ENCODE results near the gene FLT3. TPM values are rescaled to one million over a fixed set of nuclear protein-coding genes. Genes with fewer than 3 reads are reported as not detected.

FLT3 gene
- total and polyA plus RNA-seq, 2 donors (not counting 1 experiment from before 2014, with no cell fraction given), result 0.13 to 0.42 TPM

DNA sequence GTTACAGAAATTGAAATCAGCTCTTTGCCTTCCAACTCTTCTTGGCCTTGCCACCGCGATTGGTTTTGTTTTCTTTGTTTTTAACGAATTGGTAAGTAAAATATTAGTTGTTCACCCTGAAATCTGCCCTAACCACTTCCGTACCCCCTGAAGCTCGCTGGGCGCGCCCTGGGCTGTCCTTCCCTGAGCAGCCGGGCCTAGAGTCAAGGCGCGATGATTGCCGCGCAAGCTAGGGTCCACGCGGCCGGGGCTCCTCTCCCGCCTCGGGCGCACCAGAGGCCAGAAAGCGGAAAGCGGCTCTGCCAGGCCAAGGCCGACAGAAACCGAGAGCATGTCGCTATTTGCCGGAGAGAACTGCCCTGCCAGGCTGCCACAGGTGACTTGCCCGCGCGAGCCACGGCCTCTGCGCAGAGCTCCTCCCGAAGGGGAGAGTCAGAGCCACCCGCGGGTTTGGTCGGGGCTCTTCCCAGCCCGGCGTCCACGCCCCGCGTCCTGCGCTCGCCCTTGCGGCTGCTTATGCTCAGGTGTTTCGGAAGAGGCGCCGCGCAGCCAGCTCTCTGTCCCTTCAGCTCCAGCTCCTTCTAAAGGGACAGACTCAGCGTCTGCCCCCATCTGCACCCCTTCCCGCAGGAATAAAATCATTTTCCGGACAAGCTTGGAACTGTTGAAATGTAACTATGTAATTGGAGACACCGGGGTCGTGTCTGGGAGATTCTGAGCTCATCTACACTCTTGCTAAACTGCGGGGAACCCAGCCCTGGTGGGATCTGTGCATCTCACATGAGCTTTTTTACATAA is 124.6 kb downstream of the FLT3 start:
- ATAC-seq (ENCODE audit: low read depth), result no peak
- no peak overlapping the region for H3K4me3 ChIP-seq (ENCODE audit: control extremely low read depth in 1 of 5, extremely low read depth in 1 of 5, insufficient read depth in 1 of 5, low read depth in 2 of 5, low read length in 4 of 5)
- no peak overlapping the region for H3K4me3 Mint-ChIP-seq
- peaks cover 39% of the 10 kb centered on the region for H3K4me1 Mint-ChIP-seq
- intact Hi-C loops (cut with micrococcal nuclease), result no loop called here
- H3K9ac ChIP-seq (ENCODE audit: low read length), result no peak overlapping the region
- no peaks in the 10 kb centered on the region for H4K20me1 ChIP-seq (ENCODE audit: control insufficient read depth, insufficient read depth, low read length, poor library complexity, severe bottlenecking)
- no peak overlapping the region for H3K27ac Mint-ChIP-seq
- peaks cover 0 to 25% (median 0%) of the 10 kb centered on the region in 3 donors for H3K9me3 ChIP-seq (ENCODE audit: control extremely low read depth in 1 of 3, control insufficient read depth in 2 of 3, insufficient read depth in 1 of 3, low read length in 2 of 3)
- no peak overlapping the region for H2AFZ ChIP-seq (ENCODE audit: insufficient read depth, low read depth, low read length, poor library complexity, severe bottlenecking)
- H3K4me1 ChIP-seq (ENCODE audit: control insufficient read depth in 2 of 2, insufficient read depth in 2 of 2, low read length in 2 of 2), result peaks cover 50 to 51% of the 10 kb centered on the region in 2 donors
- H3K27ac ChIP-seq (ENCODE audit: low read length in 2 of 2), result no peak overlapping the region
- H3K27me3 Mint-ChIP-seq, result peaks cover 74% of the 10 kb centered on the region
- ChIA-PET CTCF (interaction anchor here (0.9 to 2.2 kb wide), 9 partner anchors 9 to 614 kb away, joined by 4 to 13 read pairs (median 5); partner anchors contain the start of gene PAN3), POLR2A (interaction anchor here (0.6 kb wide), 1 partner anchor 13 kb away, joined by 4 read pairs; no protein-coding TSS in a partner anchor)
- no peak for TF ChIP-seq EZH2 (IDR thresholded peaks at IDR 0.05; ENCODE audit: borderline replicate concordance, insufficient read depth, low read depth, low read length, poor library complexity, severe bottlenecking)
- TF ChIP-seq, protein P1, sequence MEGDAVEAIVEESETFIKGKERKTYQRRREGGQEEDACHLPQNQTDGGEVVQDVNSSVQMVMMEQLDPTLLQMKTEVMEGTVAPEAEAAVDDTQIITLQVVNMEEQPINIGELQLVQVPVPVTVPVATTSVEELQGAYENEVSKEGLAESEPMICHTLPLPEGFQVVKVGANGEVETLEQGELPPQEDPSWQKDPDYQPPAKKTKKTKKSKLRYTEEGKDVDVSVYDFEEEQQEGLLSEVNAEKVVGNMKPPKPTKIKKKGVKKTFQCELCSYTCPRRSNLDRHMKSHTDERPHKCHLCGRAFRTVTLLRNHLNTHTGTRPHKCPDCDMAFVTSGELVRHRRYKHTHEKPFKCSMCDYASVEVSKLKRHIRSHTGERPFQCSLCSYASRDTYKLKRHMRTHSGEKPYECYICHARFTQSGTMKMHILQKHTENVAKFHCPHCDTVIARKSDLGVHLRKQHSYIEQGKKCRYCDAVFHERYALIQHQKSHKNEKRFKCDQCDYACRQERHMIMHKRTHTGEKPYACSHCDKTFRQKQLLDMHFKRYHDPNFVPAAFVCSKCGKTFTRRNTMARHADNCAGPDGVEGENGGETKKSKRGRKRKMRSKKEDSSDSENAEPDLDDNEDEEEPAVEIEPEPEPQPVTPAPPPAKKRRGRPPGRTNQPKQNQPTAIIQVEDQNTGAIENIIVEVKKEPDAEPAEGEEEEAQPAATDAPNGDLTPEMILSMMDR (IDR thresholded peaks at IDR 0.05), result no peak
- no peaks in the 10 kb centered on the region for H3K79me2 ChIP-seq (ENCODE audit: control insufficient read depth, insufficient read depth, low read length)
- no peaks in the 10 kb centered on the region for H3K36me3 ChIP-seq (replicated peaks in 1 of 2; ENCODE audit: control extremely low read depth in 1 of 2, control insufficient read depth in 1 of 2, extremely low read depth in 1 of 2, insufficient read depth in 2 of 2, low read length in 1 of 2)
- 5% methylated on average over 44 of the region's 51 CpGs for WGBS (ENCODE audit: insufficient coverage)
- H3K27me3 ChIP-seq (replicated peaks in 1 of 4; ENCODE audit: control extremely low read depth in 1 of 4, control insufficient read depth in 3 of 4, insufficient read depth in 4 of 4, low read length in 3 of 4), result peaks cover 0 to 86% (median 63%) of the 10 kb centered on the region in 4 experiments
- DNase-seq, result peak; percentile 51
- no peaks in the 10 kb centered on the region for H3K9me3 Mint-ChIP-seq (ENCODE audit: insufficient read depth)
- H3K4me2 ChIP-seq (replicated peaks; ENCODE audit: low read depth, low read length, poor library complexity, severe bottlenecking), result peak overlapping the region; percentile 37
